Natural killer cell treated with Interleukin-12 subunit alpha and Interleukin-12 subunit beta and Interleukin-15 and Interleukin-18, amount 100 ng/mL, for 72 hours (primary cell): ENCODE data around the gene CHST11. TPM values are rescaled to one million over a fixed set of nuclear protein-coding genes. Genes with fewer than 3 reads are reported as not detected.

Experiments used
- ATAC-seq, 2 donors: fragments of 150-1000 bp; cut with Tn5 transposase in 1 of 2; sonication (Bioruptor Pico), chemical (Tn5 transposase) in 1 of 2; 2 replicates each; pipeline ENCODE4 v1.10.0; 2021
- DNase-seq: peaks from one replicate; pipeline ENCODE4 v3.0.0; 2022; ENCODE audit warnings: low spot score
- H3K27ac Mint-ChIP-seq, 2 donors: 1 replicate in 1 of 2; 2 replicates in 1 of 2; pipeline ENCODE4 v1.8.0; 2022; ENCODE audit warnings: mixed read lengths in 2 of 2, mild to moderate bottlenecking in 1 of 2, moderate library complexity in 1 of 2
- H3K27me3 Mint-ChIP-seq, 2 donors: 1 replicate in 1 of 2; 2 replicates in 1 of 2; pipeline ENCODE4 v1.8.0; 2022; ENCODE audit warnings: mixed read lengths in 2 of 2
- H3K36me3 Mint-ChIP-seq: one replicate; pipeline ENCODE4 v1.8.0; 2022; ENCODE audit warnings: mixed read lengths
- H3K4me1 Mint-ChIP-seq, 2 donors: 1 replicate in 1 of 2; 2 replicates in 1 of 2; pipeline ENCODE4 v1.8.0; 2022; ENCODE audit warnings: low read depth in 2 of 2, mixed read lengths in 2 of 2, mild to moderate bottlenecking in 1 of 2
- H3K4me3 Mint-ChIP-seq: one replicate; pipeline ENCODE4 v1.8.0; 2022; ENCODE audit warnings: mixed read lengths
- H3K9me3 Mint-ChIP-seq: 2 replicates; pipeline ENCODE4 v1.8.0; 2022; ENCODE audit warnings: mixed read lengths
- total RNA-seq, 2 donors: library from RNA; stranded (reverse); gene quantifications; one replicate each; pipeline ENCODE4 v1.2.3, GENCODE V29; 2022

Gene CHST11
- total RNA-seq, 2 donors from 2014 or later, result 195 to 374 TPM

- Mint-ChIP-seq H3K27ac (peak overlapping the region; percentile 62 to 79), H3K27me3 (no peaks in the 10 kb centered on the region), H3K9me3 (no peaks in the 10 kb centered on the region), H3K4me3 (peak overlapping the region; percentile 58), H3K36me3 (peaks cover 24% of the 10 kb centered on the region), H3K4me1 (peaks cover 61 to 67% of the 10 kb centered on the region in 2 donors)
- peak; percentile 37 to 40 for ATAC-seq
- peak; percentile 41 for DNase-seq
These were observed 181.6 kb downstream of the CHST11 start for GRCh38 chr12:104638218-104638850.

- Mint-ChIP-seq H3K36me3 (peaks cover 22% of the 10 kb centered on the region), H3K4me3 (no peak overlapping the region), H3K4me1 (peaks cover 63 to 69% of the 10 kb centered on the region in 2 donors), H3K27me3 (no peaks in the 10 kb centered on the region), H3K27ac (peak overlapping the region; percentile 62 to 79), H3K9me3 (no peaks in the 10 kb centered on the region)
- DNase-seq (peak; percentile 0), ATAC-seq (no peak)
These were observed 182.1 kb downstream of the CHST11 start for GRCh38 chr12:104638851-104639240.

GRCh38 chr12:104640956-104641355 lies 184.2 kb downstream of the CHST11 start:
- H3K4me1 Mint-ChIP-seq, result peaks cover 64 to 71% of the 10 kb centered on the region in 2 donors
- no peak for DNase-seq
- no peaks in the 10 kb centered on the region for H3K9me3 Mint-ChIP-seq
- no peaks in the 10 kb centered on the region for H3K27me3 Mint-ChIP-seq
- H3K27ac Mint-ChIP-seq, result peak overlapping the region; percentile 31 to 86
- ATAC-seq, result no peak
- H3K4me3 Mint-ChIP-seq, result no peak overlapping the region
- H3K36me3 Mint-ChIP-seq, result peaks cover 22% of the 10 kb centered on the region

- Mint-ChIP-seq H3K36me3 (peaks cover 26% of the 10 kb centered on the region), H3K27ac (peak overlapping the region; percentile 31 to 86), H3K27me3 (no peaks in the 10 kb centered on the region), H3K9me3 (no peaks in the 10 kb centered on the region), H3K4me3 (no peak overlapping the region), H3K4me1 (peaks cover 63 to 71% of the 10 kb centered on the region in 2 donors)
- ATAC-seq (peak; percentile 30 to 71), DNase-seq (no peak)
These were observed 185.1 kb downstream of the CHST11 start for GRCh38 chr12:104641862-104642261.

GRCh38 chr12:104643093-104643818 lies 186.5 kb downstream of the CHST11 start:
- DNase-seq (no peak), ATAC-seq (no peak)
- H3K9me3 Mint-ChIP-seq, result no peaks in the 10 kb centered on the region
- H3K4me3 Mint-ChIP-seq, result peak overlapping the region; percentile 38
- H3K27ac Mint-ChIP-seq, result peak overlapping the region; percentile 72 to 86
- peaks cover 62 to 69% of the 10 kb centered on the region in 2 donors for H3K4me1 Mint-ChIP-seq
- H3K27me3 Mint-ChIP-seq, result no peaks in the 10 kb centered on the region
- H3K36me3 Mint-ChIP-seq, result peaks cover 35% of the 10 kb centered on the region

- Mint-ChIP-seq H3K9me3 (no peaks in the 10 kb centered on the region), H3K27ac (peak overlapping the region; percentile 72 to 86), H3K36me3 (peaks cover 35% of the 10 kb centered on the region), H3K4me1 (peaks cover 63% of the 10 kb centered on the region in 2 donors), H3K27me3 (no peaks in the 10 kb centered on the region), H3K4me3 (peak overlapping the region; percentile 38)
- ATAC-seq, result no peak
- DNase-seq, result no peak
These were observed 187.3 kb downstream of the CHST11 start for GRCh38 chr12:104643819-104644669.

- H3K9me3 Mint-ChIP-seq, result no peaks in the 10 kb centered on the region
- no peak for DNase-seq
- H3K4me1 Mint-ChIP-seq, result peaks cover 70 to 75% of the 10 kb centered on the region in 2 donors
- peak overlapping the region; percentile 6 for H3K4me3 Mint-ChIP-seq
- peaks cover 32% of the 10 kb centered on the region for H3K36me3 Mint-ChIP-seq
- H3K27ac Mint-ChIP-seq, result peak overlapping the region; percentile 66 to 91
- ATAC-seq, result peak; percentile 64 to 72
- no peaks in the 10 kb centered on the region for H3K27me3 Mint-ChIP-seq
These were observed 192.0 kb downstream of the CHST11 start for GRCh38 chr12:104648756-104649155.

- no peaks in the 10 kb centered on the region for H3K9me3 Mint-ChIP-seq
- H3K4me3 Mint-ChIP-seq, result peak overlapping the region; percentile 60
- H3K36me3 Mint-ChIP-seq, result peaks cover 33% of the 10 kb centered on the region
- DNase-seq (no peak), ATAC-seq (no peak)
- peaks cover 69 to 75% of the 10 kb centered on the region in 2 donors for H3K4me1 Mint-ChIP-seq
- H3K27me3 Mint-ChIP-seq, result no peaks in the 10 kb centered on the region
- peak overlapping the region; percentile 66 to 91 for H3K27ac Mint-ChIP-seq
These were observed 192.6 kb downstream of the CHST11 start for GRCh38 chr12:104649217-104649824.

GRCh38 chr12:104649921-104650320 lies 193.2 kb downstream of the CHST11 start:
- Mint-ChIP-seq H3K9me3 (no peaks in the 10 kb centered on the region), H3K36me3 (peaks cover 33% of the 10 kb centered on the region), H3K27ac (peak overlapping the region; percentile 66 to 91), H3K4me3 (peak overlapping the region; percentile 60), H3K27me3 (no peaks in the 10 kb centered on the region), H3K4me1 (peaks cover 70 to 74% of the 10 kb centered on the region in 2 donors)
- ATAC-seq (peak; percentile 22 to 79), DNase-seq (no peak)

- DNase-seq (no peak), ATAC-seq (no peak)
- Mint-ChIP-seq H3K4me1 (peaks cover 76 to 79% of the 10 kb centered on the region in 2 donors), H3K9me3 (no peaks in the 10 kb centered on the region), H3K27me3 (no peaks in the 10 kb centered on the region), H3K36me3 (peaks cover 33% of the 10 kb centered on the region), H3K27ac (peak overlapping the region; percentile 66 to 91), H3K4me3 (peak overlapping the region; percentile 60)
These were observed 193.8 kb downstream of the CHST11 start for GRCh38 chr12:104650541-104650940.

GRCh38 chr12:104651811-104652210 lies 195.1 kb downstream of the CHST11 start:
- peaks cover 74 to 79% of the 10 kb centered on the region in 2 donors for H3K4me1 Mint-ChIP-seq

GRCh38 chr12:104652358-104652757 lies 195.6 kb downstream of the CHST11 start:
- no peaks in the 10 kb centered on the region for H3K27me3 Mint-ChIP-seq
- peaks cover 72 to 82% of the 10 kb centered on the region in 2 donors for H3K4me1 Mint-ChIP-seq
- H3K4me3 Mint-ChIP-seq, result no peak overlapping the region
- no peak for DNase-seq
- H3K36me3 Mint-ChIP-seq, result peaks cover 21% of the 10 kb centered on the region
- H3K9me3 Mint-ChIP-seq, result no peaks in the 10 kb centered on the region
- no peak for ATAC-seq
- H3K27ac Mint-ChIP-seq, result peak overlapping the region; percentile 79 to 91

More at GRCh38 chr12:104651811-104652210, 195.1 kb downstream of the CHST11 start:
- ATAC-seq (no peak), DNase-seq (no peak)
- Mint-ChIP-seq H3K27me3 (no peaks in the 10 kb centered on the region), H3K27ac (peak overlapping the region; percentile 54 to 91), H3K36me3 (peaks cover 22% of the 10 kb centered on the region), H3K9me3 (no peaks in the 10 kb centered on the region), H3K4me3 (no peak overlapping the region)

- H3K27me3 Mint-ChIP-seq, result no peaks in the 10 kb centered on the region
- H3K36me3 Mint-ChIP-seq, result peaks cover 16% of the 10 kb centered on the region
- H3K4me1 Mint-ChIP-seq, result peaks cover 68 to 82% of the 10 kb centered on the region in 2 donors
- peak overlapping the region; percentile 33 for H3K4me3 Mint-ChIP-seq
- peak overlapping the region; percentile 79 to 91 for H3K27ac Mint-ChIP-seq
- H3K9me3 Mint-ChIP-seq, result no peaks in the 10 kb centered on the region
- peak; percentile 45 to 64 for ATAC-seq
- DNase-seq, result no peak
These were observed 196.2 kb downstream of the CHST11 start for GRCh38 chr12:104652910-104653309.
